Liver (tissue), 9 donors: ENCODE results near the gene IL9R. TPM values are rescaled to one million over a fixed set of nuclear protein-coding genes. Genes with fewer than 3 reads are reported as not detected.
"Not testable (repeated sequence)": the region's sequence is repeated elsewhere in the genome, so short reads cannot be mapped to it uniquely, and the experiment has no call there.

Experiments
- DNase-seq: peaks from one replicate; pipeline ENCODE4 v3.0.0-alpha.2; 2017; ENCODE audit warnings: low spot score
- H3K27ac ChIP-seq, 2 donors: one replicate each; pipeline ENCODE4 v1.7.0; 2013; ENCODE audit warnings: inconsistent platforms in 2 of 2, low read length in 2 of 2, control low read depth in 1 of 2, low read depth in 1 of 2, mild to moderate bottlenecking in 1 of 2
- H3K27me3 ChIP-seq, 4 donors: one replicate each; pipeline versions ENCODE4 v1.6.1 to v1.7.0; 2013; ENCODE audit warnings: low read length in 3 of 4, inconsistent platforms in 1 of 4, mild to moderate bottlenecking in 1 of 4, moderate library complexity in 1 of 4; ENCODE audit not compliant: control insufficient read depth in 4 of 4, insufficient read depth in 4 of 4
- H3K36me3 ChIP-seq, 4 donors: one replicate each; pipeline versions ENCODE4 v1.6.1 to v1.7.0; 2013; ENCODE audit warnings: low read length in 3 of 4, mild to moderate bottlenecking in 3 of 4, low read depth in 1 of 4, moderate library complexity in 1 of 4; ENCODE audit not compliant: control insufficient read depth in 4 of 4, insufficient read depth in 3 of 4
- H3K4me1 ChIP-seq, 4 donors: one replicate each; pipeline versions ENCODE4 v1.6.1 to v1.7.0; 2013; ENCODE audit warnings: low read length in 3 of 4, mild to moderate bottlenecking in 3 of 4, moderate library complexity in 1 of 4; ENCODE audit not compliant: control insufficient read depth in 4 of 4, insufficient read depth in 4 of 4
- H3K4me3 ChIP-seq, 3 donors: one replicate each; pipeline versions ENCODE4 v1.6.1 to v1.7.0; 2013; ENCODE audit warnings: low read length in 3 of 3, control low read depth in 1 of 3, low read depth in 1 of 3, mild to moderate bottlenecking in 1 of 3
- H3K9ac ChIP-seq, 2 donors: one replicate each; pipeline ENCODE4 v1.7.0; 2013; ENCODE audit warnings: low read length in 2 of 2, mild to moderate bottlenecking in 2 of 2, moderate library complexity in 2 of 2, control low read depth in 1 of 2, low read depth in 1 of 2
- H3K9me3 ChIP-seq, 4 donors: one replicate each; pipeline versions ENCODE4 v1.6.1 to v1.7.0; 2013; ENCODE audit warnings: low read length in 3 of 4; ENCODE audit not compliant: control insufficient read depth in 4 of 4
- EGR1 ChIP-seq, 2 donors: IDR thresholded peaks; 2 replicates each; pipeline ENCODE4 v1.6.1; 2016 to 2018; ENCODE audit warnings: antibody characterized with exemption in 2 of 2, low read depth in 2 of 2
- FOXA1 ChIP-seq: IDR thresholded peaks from 2 replicates; pipeline ENCODE4 v1.6.1; 2016; ENCODE audit warnings: antibody characterized with exemption
- FOXA2 ChIP-seq: IDR thresholded peaks from 2 replicates; pipeline ENCODE4 v1.6.1; 2016; ENCODE audit warnings: antibody characterized with exemption
- GABPA ChIP-seq, 2 donors: IDR thresholded peaks in 1 of 2; conservative IDR thresholded peaks in 1 of 2; 2 replicates each; pipeline ENCODE4 v1.6.1; 2016; ENCODE audit warnings: antibody characterized with exemption in 2 of 2, mild to moderate bottlenecking in 1 of 2, moderate library complexity in 1 of 2
- HNF4A ChIP-seq, 2 donors: conservative IDR thresholded peaks; 2 replicates each; pipeline ENCODE4 v1.6.1; 2016; ENCODE audit warnings: antibody characterized with exemption in 2 of 2, mild to moderate bottlenecking in 2 of 2
- HNF4G ChIP-seq: IDR thresholded peaks from 2 replicates; pipeline ENCODE4 v1.6.1; 2016; ENCODE audit warnings: antibody characterized with exemption
- JUND ChIP-seq, 2 donors: IDR thresholded peaks; 2 replicates each; pipeline ENCODE4 v1.6.1; 2016; ENCODE audit warnings: antibody characterized with exemption in 2 of 2
- NR2F2 ChIP-seq: IDR thresholded peaks from 2 replicates; pipeline ENCODE4 v1.6.1; 2016; ENCODE audit warnings: antibody characterized with exemption
- RAD21 ChIP-seq, 2 donors: IDR thresholded peaks; 2 replicates each; pipeline ENCODE4 v1.6.1; 2016; ENCODE audit warnings: antibody characterized with exemption in 2 of 2, mild to moderate bottlenecking in 2 of 2
- REST ChIP-seq: IDR thresholded peaks from 2 replicates; pipeline ENCODE4 v1.6.1; 2016; ENCODE audit warnings: antibody characterized with exemption, mild to moderate bottlenecking
- SP1 ChIP-seq: IDR thresholded peaks from 2 replicates; pipeline ENCODE4 v1.6.1; 2018; ENCODE audit warnings: antibody characterized with exemption, mild to moderate bottlenecking
- TAF1 ChIP-seq: conservative IDR thresholded peaks from 2 replicates; pipeline ENCODE4 v1.6.1; 2016; ENCODE audit warnings: antibody characterized with exemption, mild to moderate bottlenecking
- YY1 ChIP-seq: IDR thresholded peaks from 2 replicates; pipeline ENCODE4 v1.6.1; 2016; ENCODE audit warnings: antibody characterized with exemption, mild to moderate bottlenecking
- ZBTB33 ChIP-seq: IDR thresholded peaks from 2 replicates; pipeline ENCODE4 v1.6.1; 2016; ENCODE audit warnings: antibody characterized with exemption
- WGBS: extraction: QIAGEN DNeasy Blood & Tissue Kit; methylation state at CpG from one replicate; pipeline ENCODE4 v1.1.7; 2013; 5-methylcytosine and 5-hydroxymethylcytosine counted together
- polyA plus RNA-seq, 2 donors: library from polyadenylated mRNA; stranded (reverse) in 1 of 2; unstranded in 1 of 2; fragments of 200-250 nt in 1 of 2; fragments of >200 nt in 1 of 2; fragmentation: Nextera tagmentation in 1 of 2; extraction: Ambion mirVana in 1 of 2; gene quantifications; one replicate each; pipeline versions ENCODE4 v1.2.1 to v1.2.3, GENCODE V29; 2013 to 2015
- total RNA-seq, 2 donors: library from RNA; depleted of rRNA; stranded (reverse); fragments of >200 nt; gene quantifications; one replicate each; pipeline ENCODE4 v1.2.3, GENCODE V29; 2014
- TF ChIP-seq, protein P1 (sequence below): IDR thresholded peaks from 2 replicates; pipeline ENCODE4 v1.6.1; 2016; ENCODE audit warnings: antibody characterized with exemption
- TF ChIP-seq, protein P2 (sequence below): IDR thresholded peaks from 2 replicates; pipeline ENCODE4 v1.6.1; 2016; ENCODE audit warnings: antibody characterized with exemption
- TF ChIP-seq, protein P3 (sequence below): fragments of 150-350 bp; IDR thresholded peaks from 2 replicates; pipeline ENCODE4 v1.5.1; 2017; ENCODE audit warnings: improper control_type of control experiment, low read depth, low read length; ENCODE audit not compliant: missing input control
- donor health status: healthy.
- donor health status: healthy.
- donor health status: healthy.
- donor health status: healthy.
- donor health status: healthy.

Gene IL9R
- total and polyA plus RNA-seq, 4 donors = 0.05 to 0.08 (median 0.07) TPM; not detected in 1

DNA sequence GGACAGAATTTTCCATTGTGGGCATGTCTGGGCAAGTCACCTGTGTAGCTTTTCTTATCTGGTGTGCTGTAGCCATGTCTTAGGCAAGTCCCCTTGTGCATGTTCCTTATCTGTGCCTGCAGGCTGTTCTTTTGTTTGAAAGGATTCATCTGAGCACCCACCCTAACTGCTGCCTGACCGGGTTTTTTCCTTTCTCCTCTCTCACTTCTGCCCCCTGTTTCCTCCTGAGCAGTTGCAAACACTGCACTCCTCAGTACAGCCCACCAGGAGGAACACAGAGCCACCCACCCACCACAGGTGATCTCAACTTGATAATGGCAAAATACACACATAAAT lies 29.2 kb upstream of the IL9R start (continued):
- no peak for TF ChIP-seq REST
- no peak for TF ChIP-seq SP1
- TF ChIP-seq HNF4A (conservative IDR thresholded peaks at IDR 0.05) = no peak
- no peak for TF ChIP-seq FOXA1
- no peak for TF ChIP-seq TAF1

DNA sequence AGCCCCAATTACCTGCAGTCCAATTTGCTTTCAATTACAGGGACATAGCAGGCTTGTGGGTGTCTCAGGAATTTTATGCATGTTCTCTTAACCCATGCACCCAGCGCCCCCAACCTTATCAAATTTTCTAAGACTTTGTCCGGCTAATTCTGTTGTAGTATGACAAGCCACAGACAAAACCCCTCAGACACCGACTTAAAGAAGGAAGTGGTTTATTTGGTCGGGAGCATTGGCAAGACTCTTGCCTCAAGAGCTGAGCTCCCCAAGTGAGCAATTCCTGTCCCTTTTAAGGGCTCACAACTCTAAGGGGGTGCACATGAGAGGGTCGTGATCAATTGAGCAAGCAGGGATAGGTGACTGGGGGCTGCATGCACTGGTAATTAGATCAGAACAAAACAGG lies 28.7 kb upstream of the IL9R start:
- TF ChIP-seq HNF4G = no peak
- TF ChIP-seq NR2F2 = no peak
- TF ChIP-seq TAF1 = no peak
- TF ChIP-seq, protein P1, sequence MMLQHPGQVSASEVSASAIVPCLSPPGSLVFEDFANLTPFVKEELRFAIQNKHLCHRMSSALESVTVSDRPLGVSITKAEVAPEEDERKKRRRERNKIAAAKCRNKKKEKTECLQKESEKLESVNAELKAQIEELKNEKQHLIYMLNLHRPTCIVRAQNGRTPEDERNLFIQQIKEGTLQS = no peak
- TF ChIP-seq, protein P2, sequence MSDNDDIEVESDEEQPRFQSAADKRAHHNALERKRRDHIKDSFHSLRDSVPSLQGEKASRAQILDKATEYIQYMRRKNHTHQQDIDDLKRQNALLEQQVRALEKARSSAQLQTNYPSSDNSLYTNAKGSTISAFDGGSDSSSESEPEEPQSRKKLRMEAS = no peak
- no peak for TF ChIP-seq GABPA (IDR thresholded peaks at IDR 0.05 in 1 of 2, conservative IDR thresholded peaks at IDR 0.05 in 1 of 2)
- no peak for TF ChIP-seq EGR1 (IDR thresholded peaks at IDR 0.05; ENCODE audit: low read depth in 2 of 2)
- no peak for TF ChIP-seq YY1
- no peak for TF ChIP-seq REST
- no peak for TF ChIP-seq FOXA2
- TF ChIP-seq SP1 = no peak
- TF ChIP-seq ZBTB33 = no peak
- no peak for TF ChIP-seq RAD21 (IDR thresholded peaks at IDR 0.05)
- no peak for TF ChIP-seq JUND (IDR thresholded peaks at IDR 0.05)
- no peak for TF ChIP-seq HNF4A (conservative IDR thresholded peaks at IDR 0.05)
- TF ChIP-seq FOXA1 = no peak
- TF ChIP-seq, protein P3, sequence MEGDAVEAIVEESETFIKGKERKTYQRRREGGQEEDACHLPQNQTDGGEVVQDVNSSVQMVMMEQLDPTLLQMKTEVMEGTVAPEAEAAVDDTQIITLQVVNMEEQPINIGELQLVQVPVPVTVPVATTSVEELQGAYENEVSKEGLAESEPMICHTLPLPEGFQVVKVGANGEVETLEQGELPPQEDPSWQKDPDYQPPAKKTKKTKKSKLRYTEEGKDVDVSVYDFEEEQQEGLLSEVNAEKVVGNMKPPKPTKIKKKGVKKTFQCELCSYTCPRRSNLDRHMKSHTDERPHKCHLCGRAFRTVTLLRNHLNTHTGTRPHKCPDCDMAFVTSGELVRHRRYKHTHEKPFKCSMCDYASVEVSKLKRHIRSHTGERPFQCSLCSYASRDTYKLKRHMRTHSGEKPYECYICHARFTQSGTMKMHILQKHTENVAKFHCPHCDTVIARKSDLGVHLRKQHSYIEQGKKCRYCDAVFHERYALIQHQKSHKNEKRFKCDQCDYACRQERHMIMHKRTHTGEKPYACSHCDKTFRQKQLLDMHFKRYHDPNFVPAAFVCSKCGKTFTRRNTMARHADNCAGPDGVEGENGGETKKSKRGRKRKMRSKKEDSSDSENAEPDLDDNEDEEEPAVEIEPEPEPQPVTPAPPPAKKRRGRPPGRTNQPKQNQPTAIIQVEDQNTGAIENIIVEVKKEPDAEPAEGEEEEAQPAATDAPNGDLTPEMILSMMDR = no peak
- DNase-seq = no peak
- peaks cover 0 to 2% (median 0%) of the 10 kb centered on the region in 4 donors for H3K9me3 ChIP-seq
- no peak overlapping the region for H3K4me3 ChIP-seq
- no peaks in the 10 kb centered on the region for H3K36me3 ChIP-seq
- no peak overlapping the region for H3K27ac ChIP-seq
- H3K27me3 ChIP-seq = no peaks in the 10 kb centered on the region
- WGBS = 34% methylated on average over 5 of the region's 5 CpGs
- no peaks in the 10 kb centered on the region for H3K4me1 ChIP-seq
- H3K9ac ChIP-seq = no peak overlapping the region

DNA sequence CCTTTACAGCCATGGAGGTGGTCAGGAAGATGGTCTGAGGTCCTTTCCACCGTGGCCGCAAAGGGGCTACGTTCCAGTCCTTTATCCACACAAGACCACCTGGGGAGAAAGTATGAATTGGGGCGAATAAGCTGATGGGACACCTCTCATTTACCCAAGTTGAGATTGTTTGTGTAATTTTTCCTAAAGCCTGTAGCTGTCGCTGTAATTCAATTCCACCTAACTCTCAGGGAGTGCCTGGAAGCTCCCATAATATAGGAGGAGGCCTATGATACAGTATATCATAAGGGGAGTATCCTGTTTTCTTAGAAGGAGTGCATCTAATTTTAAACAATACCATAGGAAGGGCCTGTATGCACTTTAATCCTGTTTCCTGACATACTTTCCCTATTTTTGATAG lies 25.8 kb upstream of the IL9R start:
- H3K4me3 ChIP-seq, H3K9ac ChIP-seq, H3K9me3 ChIP-seq, DNase-seq, H3K36me3 ChIP-seq, H3K27me3 ChIP-seq, H3K27ac ChIP-seq, H3K4me1 ChIP-seq: not testable (repeated sequence)
- 61% methylated on average over 5 of the region's 5 CpGs for WGBS

GRCh38 chrX:155972241-155972640 lies 25.3 kb upstream of the IL9R start:
- not testable (repeated sequence) for H3K4me3 ChIP-seq, H3K27ac ChIP-seq, DNase-seq, H3K4me1 ChIP-seq, H3K9ac ChIP-seq, H3K27me3 ChIP-seq, H3K9me3 ChIP-seq, H3K36me3 ChIP-seq
- WGBS = 84% methylated on average over 7 of the region's 7 CpGs
